A549 (cell line): ENCODE data around the gene PUS3. TPM values are rescaled to one million over a fixed set of nuclear protein-coding genes. Genes with fewer than 3 reads are reported as not detected.

Experiments
- ATAC-seq, 2 experiments: fragments of 200-7000 bp in 1 of 2; fragments of >200 bp in 1 of 2; cut with Nextera tagmentation in 1 of 2; cut with Tn5 transposase in 1 of 2; 3 replicates each; pipeline versions ENCODE4 v1.8.0 to v1.9.1; 2018 to 2020; ENCODE audit warnings: mild to moderate bottlenecking in 1 of 2, moderate library complexity in 1 of 2
- CTCF ChIA-PET: fragments of 300-600 bp; sonication (Branson Sonifier 250); formaldehyde crosslinking; extraction: SDS; loops from one replicate; lab custom pipeline; 2021; ENCODE audit warnings: antibody characterized with exemption, inconsistent platforms; lab: Yijun Ruan, JAX
- POLR2A ChIA-PET: fragments of 350-600 bp; formaldehyde crosslinking; extraction: SDS; loops from one replicate; lab custom pipeline; 2021; ENCODE audit warnings: antibody characterized with exemption, inconsistent platforms; lab: Yijun Ruan, JAX
- DNase-seq, 2 experiments: peaks; one replicate each; pipeline versions ENCODE4 v3.0.0 to v3.0.0-alpha.2; 2011 to 2016; ENCODE audit warnings: low read depth in 1 of 2, low spot score in 1 of 2
- FAIRE-seq: peaks from 2 replicates; lab custom pipeline; 2011; peaks lifted over from hg19 to GRCh38; lab: Jason Lieb, UNC
- H3K27ac ChIP-seq, 2 experiments: fragments of >200 bp; sonication (Bioruptor Twin); formaldehyde crosslinking; 3 replicates each; pipeline ENCODE4 v1.5.1; 2016 to 2017
- H3K4me1 ChIP-seq: fragments of >200 bp; sonication (Bioruptor Twin); formaldehyde crosslinking; 3 replicates; pipeline ENCODE4 v1.6.1; 2016
- H3K4me2 ChIP-seq: fragments of >200 bp; sonication (Bioruptor Twin); formaldehyde crosslinking; 3 replicates; pipeline ENCODE4 v1.6.1; 2016
- H3K4me3 ChIP-seq: fragments of >200 bp; sonication (Bioruptor Twin); formaldehyde crosslinking; 3 replicates; pipeline ENCODE4 v1.5.1; 2016
- H3K9me3 ChIP-seq: fragments of >200 bp; sonication (Bioruptor Twin); formaldehyde crosslinking; 3 replicates; pipeline ENCODE4 v1.6.1; 2016
- BHLHE40 ChIP-seq: IDR thresholded peaks from 2 replicates; pipeline ENCODE4 v1.6.1; 2012; ENCODE audit warnings: low read depth, low read length, inconsistent platforms
- CBX8 ChIP-seq: fragments of 200-600 bp; sonication (generic); IDR thresholded peaks from 2 replicates; pipeline ENCODE4 v1.6.1; 2016
- CHD4 ChIP-seq: fragments of 200-600 bp; sonication (generic); IDR thresholded peaks from 2 replicates; pipeline ENCODE4 v1.6.1; 2016; ENCODE audit warnings: antibody characterized with exemption, mild to moderate bottlenecking, borderline replicate concordance
- EHF ChIP-seq: fragments of 250-450 bp; sonication (Bioruptor Pico); IDR thresholded peaks from 2 replicates; pipeline ENCODE4 v1.5.0; 2020; ENCODE audit warnings: mild to moderate bottlenecking
- EHMT2 ChIP-seq: fragments of 200-600 bp; sonication (generic); IDR thresholded peaks from 2 replicates; pipeline ENCODE4 v1.6.1; 2016; ENCODE audit warnings: antibody characterized with exemption, low read depth, mild to moderate bottlenecking, moderate library complexity
- FOSB ChIP-seq: fragments of 250-450 bp; sonication (Bioruptor Pico); IDR thresholded peaks from 2 replicates; pipeline ENCODE4 v1.5.0; 2020; ENCODE audit warnings: mild to moderate bottlenecking, moderate library complexity
- GATA3 ChIP-seq: IDR thresholded peaks from 2 replicates; pipeline ENCODE4 v1.6.1; 2012; ENCODE audit warnings: borderline replicate concordance
- HDAC2 ChIP-seq: fragments of 200-600 bp; sonication (generic); IDR thresholded peaks from 2 replicates; pipeline ENCODE4 v1.6.1; 2016
- HEYL ChIP-seq: fragments of 250-450 bp; sonication (Bioruptor Pico); IDR thresholded peaks from 2 replicates; pipeline ENCODE4 v1.8.0; 2021; ENCODE audit warnings: mild to moderate bottlenecking, moderate library complexity
- HOXA7 ChIP-seq: fragments of 250-450 bp; sonication (Bioruptor Pico); IDR thresholded peaks from 2 replicates; pipeline ENCODE4 v1.5.0; 2020; ENCODE audit warnings: mild to moderate bottlenecking, moderate library complexity
- HOXB13 ChIP-seq: fragments of 250-450 bp; sonication (Bioruptor Pico); IDR thresholded peaks from 2 replicates; pipeline ENCODE4 v1.5.0; 2020; ENCODE audit warnings: low read depth, mild to moderate bottlenecking, moderate library complexity
- HOXB5 ChIP-seq: fragments of 250-450 bp; sonication (Bioruptor Pico); IDR thresholded peaks from 2 replicates; pipeline ENCODE4 v1.5.0; 2020; ENCODE audit warnings: mild to moderate bottlenecking, moderate library complexity
- JUN ChIP-seq, 2 experiments: fragments of >200 bp; sonication (Bioruptor Twin); formaldehyde crosslinking; IDR thresholded peaks; 2 replicates in 1 of 2; 3 replicates in 1 of 2; pipeline ENCODE4 v1.6.1; 2016 to 2017
- KDM5A ChIP-seq: fragments of 200-600 bp; sonication (generic); IDR thresholded peaks from 2 replicates; pipeline ENCODE4 v1.6.1; 2016; ENCODE audit warnings: antibody characterized with exemption, mild to moderate bottlenecking
- MAFK ChIP-seq: fragments of 450-650 bp; IDR thresholded peaks from 2 replicates; pipeline ENCODE4 v1.6.1; 2014; ENCODE audit not compliant: partially characterized antibody
- MAZ ChIP-seq: fragments of 150-350 bp; IDR thresholded peaks from 2 replicates; pipeline ENCODE4 v1.6.1; 2014; ENCODE audit warnings: antibody characterized with exemption, low read depth, low read length, borderline replicate concordance
- MYC ChIP-seq: IDR thresholded peaks from 2 replicates; pipeline ENCODE4 v1.6.1; 2012; ENCODE audit warnings: mild to moderate bottlenecking, inconsistent platforms, low read length, improper control_type of control experiment, borderline replicate concordance
- POLR2AphosphoS2 ChIP-seq: conservative IDR thresholded peaks from 2 replicates; pipeline ENCODE4 v1.6.1; 2012; ENCODE audit warnings: low read length, improper control_type of control experiment, inconsistent platforms
- RAD21 ChIP-seq, 2 experiments: fragments of >200 bp in 1 of 2; sonication (Bioruptor Twin) in 1 of 2; formaldehyde crosslinking in 1 of 2; IDR thresholded peaks in 1 of 2; conservative IDR thresholded peaks in 1 of 2; 2 replicates in 1 of 2; 3 replicates in 1 of 2; pipeline ENCODE4 v1.6.1; 2012 to 2018; ENCODE audit warnings: inconsistent platforms in 1 of 2
- RARB ChIP-seq: fragments of 250-450 bp; sonication (Bioruptor Pico); IDR thresholded peaks from 2 replicates; pipeline ENCODE4 v1.8.0; 2021; ENCODE audit warnings: mild to moderate bottlenecking, moderate library complexity
- RCOR1 ChIP-seq: fragments of 150-350 bp; IDR thresholded peaks from 2 replicates; pipeline ENCODE4 v1.6.1; 2014; ENCODE audit warnings: antibody characterized with exemption, low read length, low read depth
- RNF2 ChIP-seq: fragments of 200-600 bp; sonication (generic); IDR thresholded peaks from 2 replicates; pipeline ENCODE4 v1.6.1; 2016; ENCODE audit warnings: low read depth, mild to moderate bottlenecking, antibody characterized with exemption, moderate library complexity, borderline replicate concordance
- SREBF2 ChIP-seq: fragments of 450-650 bp; IDR thresholded peaks from 2 replicates; pipeline ENCODE4 v1.6.1; 2014; ENCODE audit warnings: mild to moderate bottlenecking, moderate library complexity
- TFCP2L1 ChIP-seq: fragments of 250-450 bp; sonication (Bioruptor Pico); IDR thresholded peaks from 2 replicates; pipeline ENCODE4 v1.5.0; 2021; ENCODE audit warnings: mild to moderate bottlenecking
- TP53 ChIP-seq: fragments of 250-450 bp; sonication (Bioruptor Pico); IDR thresholded peaks from 2 replicates; pipeline ENCODE4 v1.5.0; 2021; ENCODE audit warnings: mild to moderate bottlenecking, moderate library complexity
- ZC3H11A ChIP-seq: fragments of 450-650 bp; IDR thresholded peaks from 2 replicates; pipeline ENCODE4 v1.6.1; 2014; ENCODE audit warnings: antibody characterized with exemption, mild to moderate bottlenecking
- ZFP36 ChIP-seq: fragments of 450-650 bp; IDR thresholded peaks from 2 replicates; pipeline ENCODE4 v1.6.1; 2014; ENCODE audit warnings: borderline replicate concordance; ENCODE audit not compliant: partially characterized antibody
- ZNF302 ChIP-seq: fragments of 250-450 bp; sonication (Bioruptor Pico); IDR thresholded peaks from 2 replicates; pipeline ENCODE4 v1.9.0; 2021; ENCODE audit warnings: inconsistent platforms, mild to moderate bottlenecking, moderate library complexity
- WGBS: methylation state at CpG from one replicate; pipeline ENCODE4 v1.1.6; 2017; ENCODE audit errors: missing lambda C conversion rate; 5-methylcytosine and 5-hydroxymethylcytosine counted together
- polyA plus RNA-seq, 4 experiments: library from polyadenylated mRNA; depleted of rRNA in 3 of 4; stranded (reverse); fragments of >200 nt; fragmentation: RNase III in 1 of 4; extraction: RNeasy Plus Mini Kit Qiagen cat#74134 plus additional on column Dnase treatment in 1 of 4; gene quantifications; 2 replicates in 3 of 4; 3 replicates in 1 of 4; pipeline ENCODE4 v1.2.3, GENCODE V29; 2011 to 2017
- TF ChIP-seq, protein P1 (sequence below): fragments of >200 bp; sonication (Bioruptor Twin); formaldehyde crosslinking; IDR thresholded peaks from 3 replicates; pipeline ENCODE4 v1.6.1; 2016
- TF ChIP-seq, protein P2 (sequence below): IDR thresholded peaks from 2 replicates; pipeline ENCODE4 v1.6.1; 2012
- TF ChIP-seq, protein P3 (sequence below): fragments of 200-600 bp; sonication (generic); IDR thresholded peaks from 2 replicates; pipeline ENCODE4 v1.6.1; 2016; ENCODE audit warnings: antibody characterized with exemption, mild to moderate bottlenecking, moderate library complexity
- TF ChIP-seq, protein P4 (sequence below): fragments of 250-450 bp; sonication (Bioruptor Pico); IDR thresholded peaks from 2 replicates; pipeline ENCODE4 v1.5.0; 2021; ENCODE audit warnings: mild to moderate bottlenecking, moderate library complexity, borderline replicate concordance

Gene PUS3
- polyA plus RNA-seq, 2 of the 4 experiments (the other 2 are of a cell fraction), result 5.0 to 8.0 TPM

DNA sequence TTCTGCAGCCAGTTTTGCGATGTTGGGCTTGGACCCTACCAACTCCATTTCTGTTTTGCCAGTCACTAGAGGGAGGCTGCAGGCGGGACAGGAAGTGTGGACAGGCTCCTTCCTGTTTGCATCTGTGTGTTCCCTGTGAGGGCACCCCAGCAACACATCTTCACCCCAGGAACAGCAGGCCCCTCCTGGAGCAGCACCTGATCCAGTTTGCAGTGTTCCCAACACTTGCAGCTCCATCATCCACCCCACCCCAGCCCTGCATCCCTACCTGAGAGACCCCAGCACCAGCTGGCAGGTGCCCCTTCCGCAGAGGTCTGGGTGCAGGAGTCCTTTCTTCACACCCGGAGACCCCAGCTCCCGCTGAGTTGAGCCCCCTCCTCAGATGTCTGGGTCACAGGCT, 35.4 kb upstream of the PUS3 start:
- Histone ChIP-seq H3K4me1 (no peaks in the 10 kb centered on the region), H3K9me3 (no peaks in the 10 kb centered on the region), H3K27ac (no peak overlapping the region), H3K4me3 (no peak overlapping the region)
- WGBS, result 74% methylated on average over 5 of the region's 5 CpGs
- POLR2A ChIA-PET, result no interaction called here
- FAIRE-seq, result no peak
- DNase-seq, result no peak
- TF ChIP-seq ZFP36, result no peak
- TF ChIP-seq HOXB13 (CRISPR knock-in tag), result no peak
- no peak for TF ChIP-seq RCOR1
- no peak for TF ChIP-seq JUN (IDR thresholded peaks at IDR 0.05)
- TF ChIP-seq, protein P1, sequence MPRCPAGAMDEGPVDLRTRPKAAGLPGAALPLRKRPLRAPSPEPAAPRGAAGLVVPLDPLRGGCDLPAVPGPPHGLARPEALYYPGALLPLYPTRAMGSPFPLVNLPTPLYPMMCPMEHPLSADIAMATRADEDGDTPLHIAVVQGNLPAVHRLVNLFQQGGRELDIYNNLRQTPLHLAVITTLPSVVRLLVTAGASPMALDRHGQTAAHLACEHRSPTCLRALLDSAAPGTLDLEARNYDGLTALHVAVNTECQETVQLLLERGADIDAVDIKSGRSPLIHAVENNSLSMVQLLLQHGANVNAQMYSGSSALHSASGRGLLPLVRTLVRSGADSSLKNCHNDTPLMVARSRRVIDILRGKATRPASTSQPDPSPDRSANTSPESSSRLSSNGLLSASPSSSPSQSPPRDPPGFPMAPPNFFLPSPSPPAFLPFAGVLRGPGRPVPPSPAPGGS, result no peak
- no peak for TF ChIP-seq TP53 (CRISPR knock-in tag)
- no peak for TF ChIP-seq MYC
- TF ChIP-seq RARB (CRISPR knock-in tag), result no peak
- TF ChIP-seq HOXA7, result no peak
- no peak for TF ChIP-seq FOSB
- TF ChIP-seq, protein P2, sequence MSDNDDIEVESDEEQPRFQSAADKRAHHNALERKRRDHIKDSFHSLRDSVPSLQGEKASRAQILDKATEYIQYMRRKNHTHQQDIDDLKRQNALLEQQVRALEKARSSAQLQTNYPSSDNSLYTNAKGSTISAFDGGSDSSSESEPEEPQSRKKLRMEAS, result no peak
- no peak for TF ChIP-seq MAFK
- TF ChIP-seq EHF (CRISPR knock-in tag), result no peak
- no peak for TF ChIP-seq TFCP2L1
- no peak for TF ChIP-seq BHLHE40
- TF ChIP-seq, all 56 proteins: peak for 0
- CTCF ChIA-PET, result interaction anchor here (2.5 to 6.7 kb wide), 3 partner anchors 14 to 255 kb away, joined by 9 to 38 read pairs (median 15); partner anchors contain the start of gene CDON
- no peak overlapping the region for H3K4me2 ChIP-seq
- ATAC-seq, result no peak

DNA sequence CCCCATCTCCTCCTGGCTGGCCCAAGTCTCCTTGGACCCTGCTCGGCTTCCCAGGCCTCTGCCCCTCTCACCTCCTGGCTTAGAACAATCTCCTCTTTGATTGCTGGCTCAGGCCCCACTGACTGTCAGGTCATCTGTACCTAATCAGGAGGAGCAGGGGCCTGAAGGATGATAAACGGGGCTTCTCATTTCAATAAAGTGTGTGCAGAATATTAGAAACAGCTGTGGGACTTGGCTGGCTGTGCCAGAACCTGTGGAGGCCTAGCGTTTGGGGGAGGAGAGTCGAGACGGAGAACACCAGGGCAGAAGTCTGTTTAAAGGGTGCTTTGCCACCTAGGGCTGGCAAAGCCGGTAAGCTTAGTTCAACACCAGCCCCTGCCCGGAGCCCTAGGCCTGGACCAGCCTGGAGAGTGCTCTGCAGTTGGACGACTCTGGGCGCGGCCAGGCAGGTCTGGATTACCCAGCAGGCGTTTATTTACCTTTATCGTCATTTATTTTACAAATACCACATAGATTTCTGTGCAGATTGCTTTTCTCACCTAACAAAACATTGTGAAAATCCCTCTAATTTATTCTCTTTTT, 32.7 kb upstream of the PUS3 start:
- DNase-seq, result no peak
- CTCF ChIA-PET, result interaction anchor here (1.3 kb wide), 1 partner anchor 258 kb away, joined by 3 read pairs; no protein-coding TSS in a partner anchor
- H3K4me1 ChIP-seq, result no peaks in the 10 kb centered on the region
- TF ChIP-seq HOXB5, result no peak
- TF ChIP-seq CHD4, result no peak
- TF ChIP-seq, protein P3, sequence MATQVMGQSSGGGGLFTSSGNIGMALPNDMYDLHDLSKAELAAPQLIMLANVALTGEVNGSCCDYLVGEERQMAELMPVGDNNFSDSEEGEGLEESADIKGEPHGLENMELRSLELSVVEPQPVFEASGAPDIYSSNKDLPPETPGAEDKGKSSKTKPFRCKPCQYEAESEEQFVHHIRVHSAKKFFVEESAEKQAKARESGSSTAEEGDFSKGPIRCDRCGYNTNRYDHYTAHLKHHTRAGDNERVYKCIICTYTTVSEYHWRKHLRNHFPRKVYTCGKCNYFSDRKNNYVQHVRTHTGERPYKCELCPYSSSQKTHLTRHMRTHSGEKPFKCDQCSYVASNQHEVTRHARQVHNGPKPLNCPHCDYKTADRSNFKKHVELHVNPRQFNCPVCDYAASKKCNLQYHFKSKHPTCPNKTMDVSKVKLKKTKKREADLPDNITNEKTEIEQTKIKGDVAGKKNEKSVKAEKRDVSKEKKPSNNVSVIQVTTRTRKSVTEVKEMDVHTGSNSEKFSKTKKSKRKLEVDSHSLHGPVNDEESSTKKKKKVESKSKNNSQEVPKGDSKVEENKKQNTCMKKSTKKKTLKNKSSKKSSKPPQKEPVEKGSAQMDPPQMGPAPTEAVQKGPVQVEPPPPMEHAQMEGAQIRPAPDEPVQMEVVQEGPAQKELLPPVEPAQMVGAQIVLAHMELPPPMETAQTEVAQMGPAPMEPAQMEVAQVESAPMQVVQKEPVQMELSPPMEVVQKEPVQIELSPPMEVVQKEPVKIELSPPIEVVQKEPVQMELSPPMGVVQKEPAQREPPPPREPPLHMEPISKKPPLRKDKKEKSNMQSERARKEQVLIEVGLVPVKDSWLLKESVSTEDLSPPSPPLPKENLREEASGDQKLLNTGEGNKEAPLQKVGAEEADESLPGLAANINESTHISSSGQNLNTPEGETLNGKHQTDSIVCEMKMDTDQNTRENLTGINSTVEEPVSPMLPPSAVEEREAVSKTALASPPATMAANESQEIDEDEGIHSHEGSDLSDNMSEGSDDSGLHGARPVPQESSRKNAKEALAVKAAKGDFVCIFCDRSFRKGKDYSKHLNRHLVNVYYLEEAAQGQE, result no peak
- TF ChIP-seq HDAC2, result no peak
- no peak for TF ChIP-seq BHLHE40
- no peak for TF ChIP-seq RNF2
- no peak for TF ChIP-seq CBX8
- no peak for TF ChIP-seq MAZ
- TF ChIP-seq GATA3, result no peak
- no peak for TF ChIP-seq KDM5A
- TF ChIP-seq, protein P4, sequence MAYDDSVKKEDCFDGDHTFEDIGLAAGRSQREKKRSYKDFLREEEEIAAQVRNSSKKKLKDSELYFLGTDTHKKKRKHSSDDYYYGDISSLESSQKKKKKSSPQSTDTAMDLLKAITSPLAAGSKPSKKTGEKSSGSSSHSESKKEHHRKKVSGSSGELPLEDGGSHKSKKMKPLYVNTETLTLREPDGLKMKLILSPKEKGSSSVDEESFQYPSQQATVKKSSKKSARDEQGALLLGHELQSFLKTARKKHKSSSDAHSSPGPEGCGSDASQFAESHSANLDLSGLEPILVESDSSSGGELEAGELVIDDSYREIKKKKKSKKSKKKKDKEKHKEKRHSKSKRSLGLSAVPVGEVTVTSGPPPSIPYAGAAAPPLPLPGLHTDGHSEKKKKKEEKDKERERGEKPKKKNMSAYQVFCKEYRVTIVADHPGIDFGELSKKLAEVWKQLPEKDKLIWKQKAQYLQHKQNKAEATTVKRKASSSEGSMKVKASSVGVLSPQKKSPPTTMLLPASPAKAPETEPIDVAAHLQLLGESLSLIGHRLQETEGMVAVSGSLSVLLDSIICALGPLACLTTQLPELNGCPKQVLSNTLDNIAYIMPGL (CRISPR knock-in tag), result no peak
- no peak for TF ChIP-seq RAD21 (conservative IDR thresholded peaks at IDR 0.05 in 1 of 2, IDR thresholded peaks at IDR 0.05 in 1 of 2)
- no peak for TF ChIP-seq POLR2AphosphoS2
- no peak for TF ChIP-seq HEYL (CRISPR knock-in tag)
- no peak for TF ChIP-seq HOXA7
- no peak for TF ChIP-seq EHMT2
- no peak for TF ChIP-seq ZNF302 (CRISPR knock-in tag)
- TF ChIP-seq SREBF2, result no peak
- no peak for TF ChIP-seq ZC3H11A
- TF ChIP-seq, protein P2, result no peak
- TF ChIP-seq, all 56 proteins: peak for 0
- H3K9me3 ChIP-seq, result no peaks in the 10 kb centered on the region
- POLR2A ChIA-PET, result no interaction called here
- no peak overlapping the region for H3K27ac ChIP-seq
- 72% methylated on average over 12 of the region's 12 CpGs for WGBS
- ATAC-seq, result no peak
- no peak overlapping the region for H3K4me3 ChIP-seq
- H3K4me2 ChIP-seq, result no peak overlapping the region
- no peak for FAIRE-seq
